Tibial artery (tissue), 4 donors: Measurements from ENCODE around the gene MBNL2.

Experiments used
- DNase-seq, 2 donors: peaks; one replicate each; pipeline ENCODE4 v3.0.0-alpha.2; 2019
- H3K27ac ChIP-seq, 2 donors: fragments of 200-600 bp; sonication (generic) in 1 of 2; 1 replicate in 1 of 2; 2 replicates in 1 of 2; pipeline ENCODE4 v1.5.1; 2018 to 2019; ENCODE audit warnings: mild to moderate bottlenecking in 1 of 2
- H3K27me3 ChIP-seq, 2 donors: fragments of 200-600 bp; sonication (generic) in 1 of 2; one replicate each; pipeline versions ENCODE4 v1.5.1 to v1.6.0; 2016 to 2019
- H3K36me3 ChIP-seq, 3 donors: fragments of 200-600 bp; sonication (generic) in 2 of 3; one replicate each; pipeline ENCODE4 v1.5.1; 2016 to 2019; ENCODE audit warnings: mild to moderate bottlenecking in 2 of 3
- H3K4me1 ChIP-seq, 4 donors: fragments of 200-600 bp; sonication (generic) in 2 of 4; 1 replicate in 3 of 4; 2 replicates in 1 of 4; pipeline ENCODE4 v1.5.1; 2016 to 2019
- H3K4me3 ChIP-seq, 2 donors: fragments of 200-600 bp; sonication (generic) in 1 of 2; 1 replicate in 1 of 2; 2 replicates in 1 of 2; pipeline ENCODE4 v1.5.1; 2018 to 2019; ENCODE audit warnings: mild to moderate bottlenecking in 2 of 2
- H3K9me3 ChIP-seq, 3 donors: fragments of 200-600 bp; sonication (generic) in 1 of 3; one replicate each; pipeline ENCODE4 v1.5.1; 2016 to 2019
- CTCF ChIP-seq, 2 experiments: fragments of 200-600 bp in 1 of 2; fragments of 450-650 bp in 1 of 2; IDR thresholded peaks; one replicate each; pipeline ENCODE4 v1.5.1; 2017 to 2019; ENCODE audit warnings: antibody characterized with exemption in 2 of 2, mild to moderate bottlenecking in 1 of 2, moderate library complexity in 1 of 2
- intact Hi-C: fragments of 100-400 bp; cut with DNase I; formaldehyde crosslinking; loops from one replicate; pipeline ENCODE4 v1.15.0; 2023; ENCODE audit warnings: low total_unique reads

The MBNL2 gene

GRCh38 chr13:97392020-97392419 is 169.9 kb downstream of the MBNL2 start:
- H3K9me3 ChIP-seq = no peaks in the 10 kb centered on the region
- DNase-seq = no peak
- no peak overlapping the region for H3K27ac ChIP-seq
- TF ChIP-seq CTCF (IDR thresholded peaks at IDR 0.05) = no peak
- no peaks in the 10 kb centered on the region for H3K27me3 ChIP-seq
- intact Hi-C loops = no loop called here
- H3K4me3 ChIP-seq = no peak overlapping the region
- H3K4me1 ChIP-seq = no peaks in the 10 kb centered on the region
- peaks cover 4 to 30% (median 9%) of the 10 kb centered on the region in 3 donors for H3K36me3 ChIP-seq

- H3K4me3 ChIP-seq = no peak overlapping the region
- H3K9me3 ChIP-seq = no peaks in the 10 kb centered on the region
- peaks cover 0 to 11% (median 0%) of the 10 kb centered on the region in 3 donors for H3K36me3 ChIP-seq
- H3K4me1 ChIP-seq = no peaks in the 10 kb centered on the region
- no peak overlapping the region for H3K27ac ChIP-seq
- intact Hi-C loops = no loop called here
- no peak for TF ChIP-seq CTCF (IDR thresholded peaks at IDR 0.05)
- no peaks in the 10 kb centered on the region for H3K27me3 ChIP-seq
- DNase-seq = no peak
Measured at GRCh38 chr13:97394542-97394941, 172.4 kb downstream of the MBNL2 start.

- intact Hi-C loops = no loop called here
- Histone ChIP-seq H3K9me3 (no peaks in the 10 kb centered on the region), H3K36me3 (peaks cover 0 to 11% (median 0%) of the 10 kb centered on the region in 3 donors), H3K4me1 (no peaks in the 10 kb centered on the region), H3K4me3 (no peak overlapping the region), H3K27ac (no peak overlapping the region), H3K27me3 (no peaks in the 10 kb centered on the region)
- no peak for TF ChIP-seq CTCF (IDR thresholded peaks at IDR 0.05)
- no peak for DNase-seq
Measured at GRCh38 chr13:97395447-97396136, 173.5 kb downstream of the MBNL2 start.

- Histone ChIP-seq H3K4me3 (no peak overlapping the region), H3K4me1 (no peaks in the 10 kb centered on the region), H3K27ac (no peak overlapping the region), H3K36me3 (no peaks in the 10 kb centered on the region), H3K27me3 (no peaks in the 10 kb centered on the region), H3K9me3 (no peaks in the 10 kb centered on the region)
- intact Hi-C loops = no loop called here
- no peak for DNase-seq
- TF ChIP-seq CTCF (IDR thresholded peaks at IDR 0.05) = no peak
Measured at GRCh38 chr13:97397267-97397666, 175.1 kb downstream of the MBNL2 start.

GRCh38 chr13:97401421-97401820 is 179.3 kb downstream of the MBNL2 start:
- TF ChIP-seq CTCF (IDR thresholded peaks at IDR 0.05) = no peak
- Histone ChIP-seq H3K27ac (no peak overlapping the region), H3K27me3 (no peaks in the 10 kb centered on the region), H3K4me3 (no peak overlapping the region), H3K9me3 (no peaks in the 10 kb centered on the region), H3K4me1 (no peaks in the 10 kb centered on the region), H3K36me3 (no peaks in the 10 kb centered on the region)
- intact Hi-C loops = no loop called here
- DNase-seq = no peak
